ENCODE measurements around the gene DPY19L1. TPM values are rescaled to one million over a fixed set of nuclear protein-coding genes. Genes with fewer than 3 reads are reported as not detected.

The DPY19L1 gene
- total RNA-seq, 1 donor from 2014 or later = 190 TPM

- TF ChIP-seq CTCF (IDR thresholded peaks at IDR 0.05) = no peak
- DNase-seq (ENCODE audit: low spot score in 2 of 2) = no peak
- intact Hi-C loops (cut with DNase I) = no loop called here
- Histone ChIP-seq H3K27ac (no peak overlapping the region), H3K4me1 (no peaks in the 10 kb centered on the region), H3K9me3 (no peaks in the 10 kb centered on the region), H3K27me3 (no peaks in the 10 kb centered on the region), H3K4me3 (no peak overlapping the region), H3K36me3 (no peaks in the 10 kb centered on the region)
Measured at GRCh38 chr7:35019179-35019729, 18.0 kb downstream of the DPY19L1 start.

- no peak for TF ChIP-seq CTCF (IDR thresholded peaks at IDR 0.05)
- Histone ChIP-seq H3K4me3 (no peak overlapping the region), H3K27me3 (no peaks in the 10 kb centered on the region), H3K27ac (no peak overlapping the region), H3K9me3 (no peaks in the 10 kb centered on the region), H3K4me1 (no peaks in the 10 kb centered on the region), H3K36me3 (peaks cover 0 to 18% of the 10 kb centered on the region in 2 donors)
- intact Hi-C loops (cut with DNase I) = no loop called here
- DNase-seq (ENCODE audit: low spot score in 2 of 2) = no peak
Measured at GRCh38 chr7:35015346-35015859, 21.9 kb downstream of the DPY19L1 start.

- Histone ChIP-seq H3K4me3 (no peak overlapping the region), H3K9me3 (no peaks in the 10 kb centered on the region), H3K27ac (no peak overlapping the region), H3K4me1 (no peaks in the 10 kb centered on the region), H3K36me3 (peaks cover 0 to 19% of the 10 kb centered on the region in 2 donors), H3K27me3 (no peaks in the 10 kb centered on the region)
- intact Hi-C loops (cut with DNase I) = no loop called here
- TF ChIP-seq CTCF (IDR thresholded peaks at IDR 0.05) = no peak
- DNase-seq (ENCODE audit: low spot score in 2 of 2) = no peak
Measured at GRCh38 chr7:35012160-35012559, 25.1 kb downstream of the DPY19L1 start.

DNA sequence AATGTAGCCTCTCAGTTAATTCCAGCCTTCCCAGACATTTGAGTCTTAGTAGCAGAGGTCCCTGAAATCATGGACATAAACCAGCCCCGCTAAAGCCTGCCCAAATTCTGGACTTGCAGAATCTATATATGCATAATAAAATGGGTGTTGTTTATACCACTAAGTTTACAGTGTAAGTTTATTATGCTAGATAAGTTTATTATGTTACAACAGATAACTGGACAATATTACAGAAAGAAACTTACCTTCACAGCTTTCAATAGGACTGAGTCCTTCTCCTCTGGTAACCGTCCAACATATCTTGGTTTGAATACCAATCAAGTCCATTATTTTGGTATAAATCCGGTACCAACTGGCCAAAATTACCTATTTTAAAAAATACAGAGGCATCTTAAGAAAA lies 26.2 kb downstream of the DPY19L1 start:
- TF ChIP-seq CTCF (IDR thresholded peaks at IDR 0.05) = no peak
- Histone ChIP-seq H3K27ac (no peak overlapping the region), H3K4me3 (no peak overlapping the region), H3K27me3 (no peaks in the 10 kb centered on the region), H3K36me3 (peaks cover 0 to 19% of the 10 kb centered on the region in 2 donors), H3K4me1 (no peaks in the 10 kb centered on the region), H3K9me3 (no peaks in the 10 kb centered on the region)
- DNase-seq (ENCODE audit: low spot score in 2 of 2) = no peak
- intact Hi-C loops (cut with DNase I) = no loop called here

DNA sequence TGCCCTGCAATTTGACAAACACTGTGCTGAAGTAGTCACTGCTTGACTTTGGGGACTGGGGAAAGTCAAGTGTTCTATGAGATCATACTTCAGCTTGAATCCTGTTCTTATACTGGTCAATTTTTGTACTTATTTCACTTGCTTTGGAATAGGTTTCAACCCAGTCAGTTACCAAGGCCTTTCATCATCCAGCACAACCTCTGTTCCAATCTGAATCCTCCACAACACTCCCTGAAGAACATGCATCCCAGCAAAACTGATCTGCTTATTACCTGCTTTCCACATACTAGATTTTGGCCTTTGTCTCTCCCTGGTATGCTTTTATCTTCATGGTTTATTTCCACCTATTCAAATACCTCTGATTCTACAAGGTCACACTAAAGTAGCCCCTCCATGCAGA lies 29.5 kb downstream of the DPY19L1 start:
- no peak for DNase-seq (ENCODE audit: low spot score in 2 of 2)
- Histone ChIP-seq H3K4me1 (peaks cover 4 to 9% of the 10 kb centered on the region in 2 donors), H3K27ac (no peak overlapping the region), H3K4me3 (no peak overlapping the region), H3K27me3 (no peaks in the 10 kb centered on the region), H3K36me3 (peaks cover 0 to 17% of the 10 kb centered on the region in 2 donors), H3K9me3 (no peaks in the 10 kb centered on the region)
- TF ChIP-seq CTCF (IDR thresholded peaks at IDR 0.05) = no peak
- intact Hi-C loops (cut with DNase I) = no loop called here
